Measurements from ENCODE around the gene ABLIM1.

DNA sequence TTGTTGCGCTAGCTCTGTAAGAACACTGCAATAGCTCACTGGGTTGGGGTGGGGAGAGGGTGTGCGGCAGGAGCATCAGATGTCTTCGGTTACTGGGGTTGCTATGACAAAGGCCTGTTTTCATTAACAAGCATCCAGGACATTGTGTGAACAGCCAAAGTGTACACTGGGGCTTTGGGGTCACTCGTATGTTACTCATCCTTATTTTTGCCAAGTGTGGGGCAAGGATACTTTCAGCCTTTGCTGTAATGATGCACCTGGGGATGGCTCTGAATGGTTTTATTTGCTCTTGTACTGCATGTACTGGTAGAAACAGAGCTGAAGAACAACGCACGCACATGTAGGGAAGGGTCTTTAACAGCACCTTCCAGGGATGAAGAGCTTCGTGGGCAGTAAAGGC lies 180.8 kb downstream of the ABLIM1 start:
- TF ChIP-seq POLR2A (IDR thresholded peaks at IDR 0.05; ENCODE audit: low read depth, low read length) (no peak), POLR2AphosphoS5 (IDR thresholded peaks at IDR 0.05; ENCODE audit: low read depth, low read length) (no peak)

All from GM12891 (cell line).